Measurements from ENCODE around the gene EPB41L4A. TPM values are rescaled to one million over a fixed set of nuclear protein-coding genes. Genes with fewer than 3 reads are reported as not detected.

EPB41L4A gene
- total RNA-seq, 1 donor from 2014 or later, result 27.5 TPM

DNA sequence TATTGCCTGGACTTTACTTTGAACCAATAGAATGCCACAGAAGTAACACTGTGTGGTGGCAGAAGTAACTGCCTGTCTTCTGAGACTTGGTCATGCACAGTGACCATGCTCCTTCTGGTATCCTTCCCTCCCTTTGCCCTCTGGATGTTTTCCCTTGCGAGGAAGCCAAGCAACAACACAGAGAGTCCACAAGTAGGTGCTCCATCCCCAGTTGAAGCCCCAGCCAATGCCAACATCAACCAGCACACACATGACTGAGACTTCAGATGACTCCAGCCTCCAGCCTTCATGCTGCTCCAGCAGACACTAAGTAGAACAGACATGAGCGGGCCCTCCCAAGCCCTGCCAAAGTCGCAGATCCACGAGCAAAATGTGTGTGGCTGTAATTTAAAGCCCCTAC is 129.6 kb downstream of the EPB41L4A start:
- intact Hi-C loops (cut with DNase I), result no loop called here
- Histone ChIP-seq H3K27ac (no peak overlapping the region), H3K4me1 (no peaks in the 10 kb centered on the region), H3K9me3 (no peaks in the 10 kb centered on the region), H3K36me3 (no peaks in the 10 kb centered on the region), H3K27me3 (no peaks in the 10 kb centered on the region), H3K4me3 (no peak overlapping the region)
- DNase-seq (ENCODE audit: extremely low spot score in 2 of 2), result no peak
- TF ChIP-seq POLR2A (IDR thresholded peaks at IDR 0.05) (no peak), POLR2AphosphoS5 (IDR thresholded peaks at IDR 0.05; ENCODE audit: insufficient read depth in 1 of 2, low read depth in 1 of 2) (no peak)
- TF ChIP-seq, protein P1, sequence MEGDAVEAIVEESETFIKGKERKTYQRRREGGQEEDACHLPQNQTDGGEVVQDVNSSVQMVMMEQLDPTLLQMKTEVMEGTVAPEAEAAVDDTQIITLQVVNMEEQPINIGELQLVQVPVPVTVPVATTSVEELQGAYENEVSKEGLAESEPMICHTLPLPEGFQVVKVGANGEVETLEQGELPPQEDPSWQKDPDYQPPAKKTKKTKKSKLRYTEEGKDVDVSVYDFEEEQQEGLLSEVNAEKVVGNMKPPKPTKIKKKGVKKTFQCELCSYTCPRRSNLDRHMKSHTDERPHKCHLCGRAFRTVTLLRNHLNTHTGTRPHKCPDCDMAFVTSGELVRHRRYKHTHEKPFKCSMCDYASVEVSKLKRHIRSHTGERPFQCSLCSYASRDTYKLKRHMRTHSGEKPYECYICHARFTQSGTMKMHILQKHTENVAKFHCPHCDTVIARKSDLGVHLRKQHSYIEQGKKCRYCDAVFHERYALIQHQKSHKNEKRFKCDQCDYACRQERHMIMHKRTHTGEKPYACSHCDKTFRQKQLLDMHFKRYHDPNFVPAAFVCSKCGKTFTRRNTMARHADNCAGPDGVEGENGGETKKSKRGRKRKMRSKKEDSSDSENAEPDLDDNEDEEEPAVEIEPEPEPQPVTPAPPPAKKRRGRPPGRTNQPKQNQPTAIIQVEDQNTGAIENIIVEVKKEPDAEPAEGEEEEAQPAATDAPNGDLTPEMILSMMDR (IDR thresholded peaks at IDR 0.05), result no peak

DNA sequence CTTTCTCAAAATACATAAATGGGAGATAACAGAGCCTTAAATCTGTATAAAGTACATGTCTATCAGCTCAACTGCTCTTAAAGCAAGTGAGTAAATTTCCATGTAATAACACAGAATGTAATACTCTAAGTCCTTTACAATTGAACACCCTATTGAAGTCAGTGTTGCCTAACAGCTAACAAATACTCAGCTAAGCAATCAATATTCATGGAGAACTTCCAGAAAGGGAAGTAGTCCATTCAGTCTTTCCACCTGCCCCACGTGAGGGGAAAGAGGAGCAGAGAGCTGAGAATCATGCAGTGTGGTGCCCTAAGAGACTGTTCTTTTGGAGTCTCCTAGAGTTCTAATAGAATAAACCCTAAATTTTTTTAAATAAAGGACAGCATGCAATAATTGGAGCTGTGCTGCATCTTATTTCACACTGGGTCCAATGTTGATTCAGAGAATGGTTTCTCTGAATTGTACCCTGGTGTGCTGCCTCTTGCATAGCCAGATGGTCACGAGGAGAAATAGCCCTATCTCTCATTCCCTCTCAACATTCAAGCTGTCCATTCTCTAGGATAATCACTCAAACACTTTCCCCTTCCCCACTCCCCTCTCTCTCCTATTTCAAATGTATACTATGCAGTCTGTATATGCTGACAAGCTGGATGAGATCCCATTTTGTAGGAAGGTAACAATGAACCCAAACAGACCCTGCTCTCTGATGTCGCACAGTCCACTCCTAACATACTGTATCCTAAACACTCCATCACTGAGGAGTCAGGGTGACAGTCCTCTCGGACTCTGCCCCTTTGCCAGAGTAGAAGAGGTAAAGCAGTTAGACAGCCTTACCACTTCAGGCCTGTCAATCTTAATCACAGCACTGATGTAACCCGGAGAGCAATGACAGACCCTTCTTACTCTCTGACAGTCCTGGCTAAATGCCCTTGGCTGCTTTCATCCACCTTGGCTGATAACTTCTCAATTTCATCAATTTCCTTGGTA is 134.8 kb downstream of the EPB41L4A start:
- H3K36me3 ChIP-seq, result no peaks in the 10 kb centered on the region
- no peaks in the 10 kb centered on the region for H3K9me3 ChIP-seq
- TF ChIP-seq POLR2A (IDR thresholded peaks at IDR 0.05) (no peak), POLR2AphosphoS5 (IDR thresholded peaks at IDR 0.05; ENCODE audit: insufficient read depth in 1 of 2, low read depth in 1 of 2) (no peak)
- TF ChIP-seq, protein P1 (IDR thresholded peaks at IDR 0.05), result no peak
- DNase-seq (ENCODE audit: extremely low spot score in 2 of 2), result no peak
- no peak overlapping the region for H3K4me3 ChIP-seq
- no peaks in the 10 kb centered on the region for H3K27me3 ChIP-seq
- intact Hi-C loops (cut with DNase I), result no loop called here
- no peaks in the 10 kb centered on the region for H3K4me1 ChIP-seq
- H3K27ac ChIP-seq, result no peak overlapping the region

DNA sequence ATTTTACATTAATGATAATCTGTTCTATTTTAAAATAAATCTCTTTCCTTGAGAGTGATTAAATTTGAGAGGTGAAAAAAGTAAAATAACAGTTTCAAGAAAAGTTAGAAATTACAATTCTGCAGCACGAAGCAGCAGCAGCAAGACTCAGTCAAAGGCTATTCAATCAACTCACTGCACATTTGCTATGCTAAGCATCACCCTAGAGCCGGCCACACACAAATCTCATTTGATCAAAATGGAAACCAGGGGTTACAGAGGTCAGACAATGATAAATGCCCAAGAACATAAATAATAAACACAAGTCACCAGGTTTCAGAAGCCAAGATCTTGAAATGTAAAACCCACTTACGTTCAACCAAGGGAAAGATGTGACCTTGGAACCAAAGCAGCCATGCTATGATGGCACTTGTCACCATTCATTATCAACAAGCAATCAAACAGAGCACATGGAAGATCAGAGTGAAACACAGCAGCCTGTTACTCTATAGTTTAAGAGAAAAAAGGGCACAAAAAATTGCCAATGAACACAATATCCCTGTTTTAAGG is 136.0 kb downstream of the EPB41L4A start:
- Histone ChIP-seq H3K9me3 (no peaks in the 10 kb centered on the region), H3K27me3 (no peaks in the 10 kb centered on the region), H3K36me3 (no peaks in the 10 kb centered on the region), H3K4me1 (no peaks in the 10 kb centered on the region), H3K4me3 (no peak overlapping the region), H3K27ac (no peak overlapping the region)
- intact Hi-C loops (cut with DNase I), result no loop called here
- TF ChIP-seq POLR2A (IDR thresholded peaks at IDR 0.05) (no peak), POLR2AphosphoS5 (IDR thresholded peaks at IDR 0.05; ENCODE audit: insufficient read depth in 1 of 2, low read depth in 1 of 2) (no peak)
- TF ChIP-seq, protein P1 (IDR thresholded peaks at IDR 0.05), result no peak
- no peak for DNase-seq (ENCODE audit: extremely low spot score in 2 of 2)

DNA sequence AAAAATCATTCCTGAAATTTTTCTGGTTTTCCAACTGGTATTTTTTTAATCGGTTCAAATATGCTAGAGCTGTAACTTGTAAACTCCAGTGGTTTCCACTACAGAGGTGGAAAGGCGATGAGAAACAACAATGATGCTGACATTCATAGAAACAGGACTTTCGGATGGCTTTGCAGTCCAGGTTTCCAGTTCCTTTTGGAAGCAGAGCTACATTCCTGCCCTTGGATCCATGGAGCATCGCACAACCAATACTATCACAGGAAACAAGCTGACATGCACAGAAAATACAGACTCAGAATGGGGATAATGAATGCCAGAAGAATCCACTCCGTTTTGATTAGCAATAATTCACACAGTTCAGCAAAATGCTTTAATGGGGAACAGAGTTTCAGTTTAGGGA is 140.0 kb downstream of the EPB41L4A start:
- no peaks in the 10 kb centered on the region for H3K27me3 ChIP-seq
- H3K9me3 ChIP-seq, result no peaks in the 10 kb centered on the region
- no peaks in the 10 kb centered on the region for H3K36me3 ChIP-seq
- no peak overlapping the region for H3K4me3 ChIP-seq
- H3K27ac ChIP-seq, result no peak overlapping the region
- intact Hi-C loops (cut with DNase I), result no loop called here
- DNase-seq (ENCODE audit: extremely low spot score in 2 of 2), result no peak
- TF ChIP-seq POLR2A (IDR thresholded peaks at IDR 0.05) (no peak), POLR2AphosphoS5 (IDR thresholded peaks at IDR 0.05; ENCODE audit: insufficient read depth in 1 of 2, low read depth in 1 of 2) (no peak)
- TF ChIP-seq, protein P1 (IDR thresholded peaks at IDR 0.05), result no peak
- no peaks in the 10 kb centered on the region for H3K4me1 ChIP-seq

DNA sequence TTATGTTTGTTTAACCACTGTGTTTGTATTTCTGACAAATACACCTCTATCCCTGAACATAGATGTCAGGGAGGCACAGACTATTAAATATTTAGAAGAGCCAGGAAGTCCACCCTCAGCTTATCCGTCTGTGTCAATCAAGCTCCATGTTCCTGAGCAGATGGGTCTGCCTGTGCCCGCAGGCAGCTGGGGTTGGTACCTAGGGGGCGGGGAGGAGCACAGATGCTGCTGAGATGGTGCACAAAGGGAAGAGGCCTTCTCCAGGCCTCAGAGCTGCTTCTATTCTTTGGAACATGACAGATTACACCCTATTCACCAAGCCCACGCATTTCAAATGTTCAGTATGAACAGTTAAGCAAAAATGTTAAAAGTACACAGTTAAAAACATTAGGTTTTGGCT is 142.1 kb downstream of the EPB41L4A start:
- DNase-seq (ENCODE audit: extremely low spot score in 2 of 2), result no peak
- H3K27me3 ChIP-seq, result no peaks in the 10 kb centered on the region
- no peaks in the 10 kb centered on the region for H3K9me3 ChIP-seq
- H3K36me3 ChIP-seq, result peaks cover 0 to 3% of the 10 kb centered on the region in 2 donors
- no peak overlapping the region for H3K4me3 ChIP-seq
- H3K27ac ChIP-seq, result no peak overlapping the region
- H3K4me1 ChIP-seq, result no peaks in the 10 kb centered on the region
- intact Hi-C loops (cut with DNase I), result no loop called here
- TF ChIP-seq, protein P1 (IDR thresholded peaks at IDR 0.05), result no peak
- no peak for TF ChIP-seq POLR2AphosphoS5 (IDR thresholded peaks at IDR 0.05; ENCODE audit: insufficient read depth in 1 of 2, low read depth in 1 of 2)
- no peak for TF ChIP-seq POLR2A (IDR thresholded peaks at IDR 0.05)
